Measurements from ENCODE around the gene ZDHHC5. TPM values are rescaled to one million over a fixed set of nuclear protein-coding genes. Genes with fewer than 3 reads are reported as not detected.
A peak's percentile ranks its signal among the peaks of the same experiment; 100 is the strongest.

Gene ZDHHC5
- total and polyA plus RNA-seq, 2 of the 13 experiments (the other 11 are each of a cell fraction or from before 2014, with no cell fraction given): 26.6 to 34.0 TPM

GRCh38 chr11:57639321-57640067 lies 28.4 kb upstream of the ZDHHC5 start (continued):
- peak; percentile 16; the same call in 1 of the 2 replicates for TF ChIP-seq TFDP1 (CRISPR knock-in tag; IDR thresholded peaks at IDR 0.05; ENCODE audit: borderline replicate concordance)
- no peak; the same call in 1 of the 2 replicates for TF ChIP-seq IRF9 (CRISPR knock-in tag; IDR thresholded peaks at IDR 0.05; ENCODE audit: borderline replicate concordance)
- TF ChIP-seq ZNF773 (CRISPR knock-in tag; IDR thresholded peaks at IDR 0.05; ENCODE audit: borderline replicate concordance): no peak
- peak; percentile 58; the same call in 1 of the 2 replicates for TF ChIP-seq ZNF609 (CRISPR knock-in tag; IDR thresholded peaks at IDR 0.05; ENCODE audit: borderline replicate concordance)
- TF ChIP-seq IRF2 (CRISPR knock-in tag; IDR thresholded peaks at IDR 0.05): no peak
- peak; percentile 64; the same call in 1 of the 2 replicates for TF ChIP-seq HNF1B (CRISPR knock-in tag; IDR thresholded peaks at IDR 0.05)
- peak; percentile 69 for TF ChIP-seq CTCF (CRISPR knock-in tag; IDR thresholded peaks at IDR 0.05)
- no peak for TF ChIP-seq ARNT2 (CRISPR knock-in tag; IDR thresholded peaks at IDR 0.05; ENCODE audit: low read depth)
- TF ChIP-seq ZNF580 (CRISPR knock-in tag; IDR thresholded peaks at IDR 0.05; ENCODE audit: borderline replicate concordance, low read depth): peak; percentile 51; the same call in 1 of the 2 replicates
- no peak for TF ChIP-seq ZNF446 (CRISPR knock-in tag; IDR thresholded peaks at IDR 0.05)
- no peak for TF ChIP-seq ONECUT2 (CRISPR knock-in tag; IDR thresholded peaks at IDR 0.05)
- TF ChIP-seq TBL1XR1 (IDR thresholded peaks at IDR 0.05; ENCODE audit: borderline replicate concordance, low read length, partially characterized antibody): no peak
- TF ChIP-seq KLF13 (CRISPR knock-in tag; IDR thresholded peaks at IDR 0.05): no peak
- 0 out of 2 replicates have a peak, but pooled peaks have one; percentile 24 for TF ChIP-seq BCL6 (CRISPR knock-in tag; IDR thresholded peaks at IDR 0.05)
- TF ChIP-seq NR2C2 (CRISPR knock-in tag; IDR thresholded peaks at IDR 0.05; ENCODE audit: borderline replicate concordance): peak; percentile 50
- TF ChIP-seq ZNF44 (CRISPR knock-in tag; IDR thresholded peaks at IDR 0.05): no peak
- no peak for TF ChIP-seq RFXAP (CRISPR knock-in tag; IDR thresholded peaks at IDR 0.05; ENCODE audit: borderline replicate concordance)
